ENCODE results near the gene ULK4.

- TF ChIP-seq CTCF (conservative IDR thresholded peaks at IDR 0.05; ENCODE audit: low read depth, low read length) (no peak), POLR2A (IDR thresholded peaks at IDR 0.05; ENCODE audit: low read depth, low read length) (no peak), RCOR1 (IDR thresholded peaks at IDR 0.05; ENCODE audit: insufficient replicate concordance, low read length) (no peak), FOS (IDR thresholded peaks at IDR 0.05; ENCODE audit: low read depth, low read length) (no peak)
Observed at GRCh38 chr3:41286305-41286704, 675.6 kb downstream of the ULK4 start.
